Measurements from ENCODE around the gene SLC43A3.

SLC43A3 gene

GRCh38 chr11:57357856-57358255, 69.1 kb downstream of the SLC43A3 start:
- no peak for DNase-seq (ENCODE audit: low read depth)

- no peak for DNase-seq (ENCODE audit: low read depth)
Observed at GRCh38 chr11:57357310-57357709, 69.6 kb downstream of the SLC43A3 start.
